HL-60 (cell line): ENCODE data around the gene GSK3A.

ENCODE experiments used
- DNase-seq, 2 experiments: peaks; one replicate each; pipeline ENCODE4 v3.0.0-alpha.2; 2010 to 2020; ENCODE audit warnings: low read depth in 1 of 2, low spot score in 1 of 2
- H3K27ac ChIP-seq: fragments of 250-450 bp; sonication (Bioruptor Pico); replicated peaks from 2 replicates; pipeline ENCODE4 v1.5.1; 2020; ENCODE audit warnings: mild to moderate bottlenecking, moderate library complexity
- H3K27me3 ChIP-seq: fragments of 250-450 bp; sonication (Bioruptor Pico); 2 replicates; pipeline ENCODE4 v1.5.1; 2021; ENCODE audit warnings: mild to moderate bottlenecking, moderate library complexity; ENCODE audit not compliant: insufficient read depth, poor library complexity, severe bottlenecking
- H3K4me3 ChIP-seq: replicated peaks from 2 replicates; pipeline ENCODE4 v1.5.1; 2011; ENCODE audit warnings: mild to moderate bottlenecking, control low read depth, low read length; ENCODE audit not compliant: insufficient read depth
- GABPA ChIP-seq: IDR thresholded peaks from 2 replicates; pipeline ENCODE4 v1.6.1; 2012; ENCODE audit warnings: low read depth
- POLR2AphosphoS5 ChIP-seq: IDR thresholded peaks from 2 replicates; pipeline ENCODE4 v1.6.1; 2012; ENCODE audit warnings: low read depth
- SPI1 ChIP-seq: IDR thresholded peaks from 2 replicates; pipeline ENCODE4 v1.6.1; 2012; ENCODE audit warnings: low read depth, mild to moderate bottlenecking, borderline replicate concordance
- TF ChIP-seq, protein P1 (sequence below): IDR thresholded peaks from one replicate; pipeline ENCODE4 v1.5.1; 2011; ENCODE audit warnings: low read length, control low read depth, inconsistent platforms; ENCODE audit not compliant: insufficient read depth
- TF ChIP-seq, protein P2 (sequence below): IDR thresholded peaks from 2 replicates; pipeline ENCODE4 v1.6.1; 2012; ENCODE audit warnings: low read depth; ENCODE audit not compliant: insufficient replicate concordance

The GSK3A gene

GRCh38 chr19:42290136-42290522 is 47.7 kb upstream of the GSK3A start:
- Histone ChIP-seq H3K27me3 (no peaks in the 10 kb centered on the region), H3K4me3 (no peak overlapping the region), H3K27ac (no peak overlapping the region)
- TF ChIP-seq, protein P1, sequence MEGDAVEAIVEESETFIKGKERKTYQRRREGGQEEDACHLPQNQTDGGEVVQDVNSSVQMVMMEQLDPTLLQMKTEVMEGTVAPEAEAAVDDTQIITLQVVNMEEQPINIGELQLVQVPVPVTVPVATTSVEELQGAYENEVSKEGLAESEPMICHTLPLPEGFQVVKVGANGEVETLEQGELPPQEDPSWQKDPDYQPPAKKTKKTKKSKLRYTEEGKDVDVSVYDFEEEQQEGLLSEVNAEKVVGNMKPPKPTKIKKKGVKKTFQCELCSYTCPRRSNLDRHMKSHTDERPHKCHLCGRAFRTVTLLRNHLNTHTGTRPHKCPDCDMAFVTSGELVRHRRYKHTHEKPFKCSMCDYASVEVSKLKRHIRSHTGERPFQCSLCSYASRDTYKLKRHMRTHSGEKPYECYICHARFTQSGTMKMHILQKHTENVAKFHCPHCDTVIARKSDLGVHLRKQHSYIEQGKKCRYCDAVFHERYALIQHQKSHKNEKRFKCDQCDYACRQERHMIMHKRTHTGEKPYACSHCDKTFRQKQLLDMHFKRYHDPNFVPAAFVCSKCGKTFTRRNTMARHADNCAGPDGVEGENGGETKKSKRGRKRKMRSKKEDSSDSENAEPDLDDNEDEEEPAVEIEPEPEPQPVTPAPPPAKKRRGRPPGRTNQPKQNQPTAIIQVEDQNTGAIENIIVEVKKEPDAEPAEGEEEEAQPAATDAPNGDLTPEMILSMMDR, result no peak
- no peak for TF ChIP-seq SPI1
- TF ChIP-seq, protein P2, sequence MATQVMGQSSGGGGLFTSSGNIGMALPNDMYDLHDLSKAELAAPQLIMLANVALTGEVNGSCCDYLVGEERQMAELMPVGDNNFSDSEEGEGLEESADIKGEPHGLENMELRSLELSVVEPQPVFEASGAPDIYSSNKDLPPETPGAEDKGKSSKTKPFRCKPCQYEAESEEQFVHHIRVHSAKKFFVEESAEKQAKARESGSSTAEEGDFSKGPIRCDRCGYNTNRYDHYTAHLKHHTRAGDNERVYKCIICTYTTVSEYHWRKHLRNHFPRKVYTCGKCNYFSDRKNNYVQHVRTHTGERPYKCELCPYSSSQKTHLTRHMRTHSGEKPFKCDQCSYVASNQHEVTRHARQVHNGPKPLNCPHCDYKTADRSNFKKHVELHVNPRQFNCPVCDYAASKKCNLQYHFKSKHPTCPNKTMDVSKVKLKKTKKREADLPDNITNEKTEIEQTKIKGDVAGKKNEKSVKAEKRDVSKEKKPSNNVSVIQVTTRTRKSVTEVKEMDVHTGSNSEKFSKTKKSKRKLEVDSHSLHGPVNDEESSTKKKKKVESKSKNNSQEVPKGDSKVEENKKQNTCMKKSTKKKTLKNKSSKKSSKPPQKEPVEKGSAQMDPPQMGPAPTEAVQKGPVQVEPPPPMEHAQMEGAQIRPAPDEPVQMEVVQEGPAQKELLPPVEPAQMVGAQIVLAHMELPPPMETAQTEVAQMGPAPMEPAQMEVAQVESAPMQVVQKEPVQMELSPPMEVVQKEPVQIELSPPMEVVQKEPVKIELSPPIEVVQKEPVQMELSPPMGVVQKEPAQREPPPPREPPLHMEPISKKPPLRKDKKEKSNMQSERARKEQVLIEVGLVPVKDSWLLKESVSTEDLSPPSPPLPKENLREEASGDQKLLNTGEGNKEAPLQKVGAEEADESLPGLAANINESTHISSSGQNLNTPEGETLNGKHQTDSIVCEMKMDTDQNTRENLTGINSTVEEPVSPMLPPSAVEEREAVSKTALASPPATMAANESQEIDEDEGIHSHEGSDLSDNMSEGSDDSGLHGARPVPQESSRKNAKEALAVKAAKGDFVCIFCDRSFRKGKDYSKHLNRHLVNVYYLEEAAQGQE, result no peak
- no peak for TF ChIP-seq POLR2AphosphoS5
- no peak for TF ChIP-seq GABPA
- no peak for DNase-seq

DNA sequence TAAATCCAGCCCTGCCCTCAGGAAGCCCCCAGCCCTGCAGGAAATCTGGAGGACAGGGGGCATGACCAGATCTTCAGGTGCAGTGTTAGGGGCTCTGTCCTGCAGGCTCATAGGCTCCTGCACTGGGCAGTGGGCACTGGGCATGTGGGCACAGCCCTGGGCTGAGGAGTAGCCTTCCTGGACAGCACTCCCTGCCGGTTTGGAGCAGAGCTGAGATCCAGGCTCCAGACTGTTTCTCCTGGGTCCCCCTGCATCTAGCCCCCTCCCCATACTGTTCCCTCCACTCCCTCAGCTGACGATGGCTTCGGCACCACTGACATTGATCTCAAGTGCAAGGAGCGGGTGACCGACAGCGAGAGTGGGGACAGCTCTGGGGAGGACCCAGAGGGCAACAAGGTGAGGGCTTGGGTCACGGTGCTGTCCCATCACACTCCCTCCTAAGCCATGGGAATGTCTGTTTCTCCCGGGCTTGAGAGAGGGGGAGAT is 47.2 kb upstream of the GSK3A start:
- no peak overlapping the region for H3K27ac ChIP-seq
- no peak for DNase-seq
- no peak overlapping the region for H3K4me3 ChIP-seq
- H3K27me3 ChIP-seq, result no peaks in the 10 kb centered on the region
- TF ChIP-seq, protein P2, result no peak
- TF ChIP-seq GABPA (no peak), SPI1 (no peak), POLR2AphosphoS5 (no peak)
- TF ChIP-seq, protein P1, result no peak

DNA sequence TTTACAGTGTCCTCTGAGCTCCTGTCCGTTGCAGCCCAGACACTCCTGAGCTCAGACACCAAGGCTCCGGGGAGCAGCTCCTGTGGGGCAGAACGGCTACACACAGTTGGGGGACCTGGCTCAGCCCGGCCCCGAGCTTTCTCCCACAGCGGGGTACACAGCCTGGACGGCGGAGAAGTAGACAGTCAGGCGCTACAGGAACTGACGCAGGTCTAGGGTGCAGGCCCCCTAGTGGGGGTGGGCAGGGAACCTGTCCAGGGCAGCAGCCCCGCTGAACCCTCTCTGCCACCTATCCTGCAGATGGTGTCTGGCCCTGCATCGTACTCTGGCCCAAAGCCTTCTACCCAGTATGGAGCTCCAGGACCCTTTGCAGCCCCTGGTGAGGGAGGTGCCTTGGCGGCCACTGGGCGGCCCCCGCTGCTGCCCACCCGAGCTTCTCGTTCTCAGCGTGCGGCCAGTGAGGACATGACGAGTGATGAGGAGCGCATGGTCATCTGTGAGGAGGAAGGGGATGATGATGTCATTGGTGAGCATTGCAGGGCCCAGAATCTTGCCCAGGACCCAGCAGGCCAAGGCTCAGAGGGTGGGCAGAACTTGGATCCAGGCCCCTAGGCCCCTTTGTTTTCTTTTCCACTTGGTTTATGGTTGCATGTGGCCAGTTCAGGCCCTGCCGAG is 46.6 kb upstream of the GSK3A start:
- Histone ChIP-seq H3K27ac (no peak overlapping the region), H3K27me3 (no peaks in the 10 kb centered on the region), H3K4me3 (no peak overlapping the region)
- no peak for TF ChIP-seq POLR2AphosphoS5
- TF ChIP-seq, protein P1, result no peak
- TF ChIP-seq, protein P2, result no peak
- no peak for TF ChIP-seq SPI1
- no peak for TF ChIP-seq GABPA
- no peak for DNase-seq
